Natural killer cell (primary cell): ENCODE measurements around the gene BEAN1. TPM values are rescaled to one million over a fixed set of nuclear protein-coding genes. Genes with fewer than 3 reads are reported as not detected.

Source experiments
- ATAC-seq, 3 donors: fragments of 150-1000 bp in 2 of 3; fragments of 200-7000 bp in 1 of 3; cut with Tn5 transposase; 1 replicate in 1 of 3; 2 replicates in 2 of 3; pipeline ENCODE4 v1.10.0; 2021; ENCODE audit warnings: mild to moderate bottlenecking in 2 of 3, moderate library complexity in 2 of 3
- DNase-seq, 2 donors: peaks; one replicate each; pipeline versions ENCODE4 v3.0.0 to v3.0.0-alpha.2; 2013 to 2021; ENCODE audit warnings: mixed read lengths in 1 of 2
- H3K27ac ChIP-seq: one replicate; pipeline ENCODE4 v1.5.1; 2013; ENCODE audit warnings: mild to moderate bottlenecking, low read length
- H3K27me3 ChIP-seq: one replicate; pipeline ENCODE4 v1.6.1; 2013; ENCODE audit warnings: low read length; ENCODE audit not compliant: control insufficient read depth, insufficient read depth
- H3K36me3 ChIP-seq: one replicate; pipeline ENCODE4 v1.6.1; 2013; ENCODE audit warnings: low read length; ENCODE audit not compliant: control insufficient read depth, insufficient read depth
- H3K4me1 ChIP-seq: one replicate; pipeline ENCODE4 v1.6.1; 2013; ENCODE audit warnings: low read length; ENCODE audit not compliant: control insufficient read depth, insufficient read depth
- H3K4me3 ChIP-seq: one replicate; pipeline ENCODE4 v1.5.1; 2013; ENCODE audit warnings: low read length
- H3K9me3 ChIP-seq: one replicate; pipeline ENCODE4 v1.6.1; 2013; ENCODE audit warnings: low read length; ENCODE audit not compliant: control insufficient read depth, insufficient read depth
- H3K27ac Mint-ChIP-seq, 2 donors: one replicate each; pipeline ENCODE4 v1.8.0; 2022; ENCODE audit warnings: mild to moderate bottlenecking in 2 of 2, mixed read lengths in 2 of 2, moderate library complexity in 1 of 2
- H3K27me3 Mint-ChIP-seq, 2 donors: one replicate each; pipeline ENCODE4 v1.8.0; 2022; ENCODE audit warnings: low read depth in 2 of 2, mixed read lengths in 2 of 2
- H3K36me3 Mint-ChIP-seq: one replicate; pipeline ENCODE4 v1.8.0; 2022; ENCODE audit warnings: mixed read lengths
- H3K4me1 Mint-ChIP-seq, 2 donors: one replicate each; pipeline ENCODE4 v1.8.0; 2022; ENCODE audit warnings: mixed read lengths in 2 of 2
- H3K4me3 Mint-ChIP-seq: one replicate; pipeline ENCODE4 v1.8.0; 2022; ENCODE audit warnings: mild to moderate bottlenecking, moderate library complexity, mixed read lengths
- H3K9me3 Mint-ChIP-seq, 2 donors: one replicate each; pipeline ENCODE4 v1.8.0; 2022; ENCODE audit warnings: mixed read lengths in 2 of 2
- WGBS: methylation state at CpG from one replicate; pipeline ENCODE4 v1.1.7; 2013; ENCODE audit warnings: missing lambda C conversion rate; ENCODE audit not compliant: insufficient coverage; 5-methylcytosine and 5-hydroxymethylcytosine counted together
- intact Hi-C: fragments of 100-400 bp; cut with micrococcal nuclease; formaldehyde crosslinking; loops from one replicate; pipeline ENCODE4 v1.14.2; 2022
- total RNA-seq, 4 donors: library from RNA; stranded (reverse); fragments of 120-200 nt in 1 of 4; gene quantifications; one replicate each; pipeline versions ENCODE4 v1.2.3 to v1.2.4, GENCODE V29; 2013 to 2022
- TF ChIP-seq, protein P1 (sequence below): fragments of 200-600 bp; IDR thresholded peaks from one replicate; pipeline ENCODE4 v1.8.0; 2022; ENCODE audit warnings: antibody characterized with exemption

BEAN1 gene
- total RNA-seq, 3 donors from 2014 or later (not counting 1 experiment from before 2014, with no cell fraction given): not detected

DNA sequence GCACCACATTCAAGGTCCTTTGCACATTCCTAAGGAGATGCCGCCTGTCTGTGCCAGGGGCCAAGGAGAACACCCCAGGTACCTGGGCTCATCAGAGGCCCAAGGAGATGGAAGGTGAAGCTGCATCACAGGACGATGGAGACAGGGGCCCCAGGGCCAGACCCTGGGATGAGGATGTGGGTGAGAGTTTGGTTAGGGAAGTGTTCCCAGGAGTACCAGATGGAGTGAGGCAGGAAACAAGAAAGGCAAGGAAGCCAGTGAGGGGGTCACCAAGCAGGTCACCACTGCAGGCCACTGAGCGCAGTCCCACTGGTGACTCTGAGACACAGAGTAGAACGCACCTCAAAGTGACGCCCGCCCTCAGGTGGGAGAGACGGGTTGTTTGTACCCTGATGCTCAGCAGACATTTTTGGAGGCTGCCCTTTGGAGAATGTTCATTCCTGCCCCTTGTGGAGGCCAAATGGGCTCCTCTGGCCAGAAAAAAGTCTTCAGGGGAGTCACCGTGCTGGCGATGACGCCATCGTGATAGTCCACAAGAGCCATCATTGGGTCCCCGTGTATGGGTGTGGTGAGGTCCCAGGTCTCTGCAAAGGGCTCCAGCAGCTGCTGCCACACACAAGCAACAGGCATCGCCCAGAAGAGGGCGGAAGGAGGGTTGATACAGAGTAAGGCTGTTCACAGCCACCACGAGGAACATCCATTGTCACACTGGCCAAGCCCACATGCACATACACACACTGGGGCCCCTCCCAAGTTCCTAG lies 57.5 kb downstream of the BEAN1 start:
- Histone ChIP-seq H3K4me3 (no peak overlapping the region), H3K9me3 (no peaks in the 10 kb centered on the region), H3K27me3 (no peaks in the 10 kb centered on the region), H3K4me1 (peaks cover 18% of the 10 kb centered on the region), H3K27ac (no peak overlapping the region), H3K36me3 (no peaks in the 10 kb centered on the region)
- no peaks in the 10 kb centered on the region for H3K9me3 Mint-ChIP-seq
- ATAC-seq (no peak), DNase-seq (no peak)
- H3K27ac Mint-ChIP-seq: no peak overlapping the region
- peaks cover 9 to 11% of the 10 kb centered on the region in 2 donors for H3K4me1 Mint-ChIP-seq
- TF ChIP-seq, protein P1, sequence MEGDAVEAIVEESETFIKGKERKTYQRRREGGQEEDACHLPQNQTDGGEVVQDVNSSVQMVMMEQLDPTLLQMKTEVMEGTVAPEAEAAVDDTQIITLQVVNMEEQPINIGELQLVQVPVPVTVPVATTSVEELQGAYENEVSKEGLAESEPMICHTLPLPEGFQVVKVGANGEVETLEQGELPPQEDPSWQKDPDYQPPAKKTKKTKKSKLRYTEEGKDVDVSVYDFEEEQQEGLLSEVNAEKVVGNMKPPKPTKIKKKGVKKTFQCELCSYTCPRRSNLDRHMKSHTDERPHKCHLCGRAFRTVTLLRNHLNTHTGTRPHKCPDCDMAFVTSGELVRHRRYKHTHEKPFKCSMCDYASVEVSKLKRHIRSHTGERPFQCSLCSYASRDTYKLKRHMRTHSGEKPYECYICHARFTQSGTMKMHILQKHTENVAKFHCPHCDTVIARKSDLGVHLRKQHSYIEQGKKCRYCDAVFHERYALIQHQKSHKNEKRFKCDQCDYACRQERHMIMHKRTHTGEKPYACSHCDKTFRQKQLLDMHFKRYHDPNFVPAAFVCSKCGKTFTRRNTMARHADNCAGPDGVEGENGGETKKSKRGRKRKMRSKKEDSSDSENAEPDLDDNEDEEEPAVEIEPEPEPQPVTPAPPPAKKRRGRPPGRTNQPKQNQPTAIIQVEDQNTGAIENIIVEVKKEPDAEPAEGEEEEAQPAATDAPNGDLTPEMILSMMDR: no peak
- intact Hi-C loops: no loop called here
- H3K27me3 Mint-ChIP-seq: no peaks in the 10 kb centered on the region
- 88% methylated on average over 15 of the region's 15 CpGs for WGBS
- no peak overlapping the region for H3K4me3 Mint-ChIP-seq
- H3K36me3 Mint-ChIP-seq: no peaks in the 10 kb centered on the region

DNA sequence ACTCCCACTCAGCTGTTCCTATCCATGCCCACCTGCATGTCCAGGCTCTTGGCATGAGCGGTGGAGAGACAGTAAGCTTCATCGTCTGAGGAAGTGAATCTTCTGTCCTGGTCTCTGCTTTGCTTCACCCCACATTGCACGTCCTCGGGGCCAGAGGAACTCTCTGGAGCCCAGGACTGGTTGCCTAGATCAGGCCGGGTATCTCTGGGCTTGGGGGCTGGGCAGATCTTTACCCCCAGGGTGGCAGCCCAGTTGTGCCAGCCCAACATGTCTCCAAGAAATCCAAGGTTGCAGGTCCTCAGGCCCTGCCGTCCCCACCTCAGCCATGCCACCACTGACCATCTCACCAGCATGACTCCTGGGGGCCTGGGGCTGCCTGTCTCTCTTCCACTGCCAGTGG lies 58.3 kb downstream of the BEAN1 start:
- DNase-seq: no peak
- intact Hi-C loops: no loop called here
- no peaks in the 10 kb centered on the region for H3K27me3 ChIP-seq
- H3K4me1 ChIP-seq: peaks cover 18% of the 10 kb centered on the region
- no peaks in the 10 kb centered on the region for H3K36me3 Mint-ChIP-seq
- H3K27me3 Mint-ChIP-seq: no peaks in the 10 kb centered on the region
- no peak overlapping the region for H3K4me3 Mint-ChIP-seq
- H3K27ac ChIP-seq: no peak overlapping the region
- no peak overlapping the region for H3K4me3 ChIP-seq
- TF ChIP-seq, protein P1: no peak
- no peaks in the 10 kb centered on the region for H3K9me3 Mint-ChIP-seq
- 78% methylated on average over 6 of the region's 6 CpGs for WGBS
- no peak overlapping the region for H3K27ac Mint-ChIP-seq
- no peaks in the 10 kb centered on the region for H3K36me3 ChIP-seq
- ATAC-seq: no peak
- peaks cover 9 to 11% of the 10 kb centered on the region in 2 donors for H3K4me1 Mint-ChIP-seq
- H3K9me3 ChIP-seq: no peaks in the 10 kb centered on the region

DNA sequence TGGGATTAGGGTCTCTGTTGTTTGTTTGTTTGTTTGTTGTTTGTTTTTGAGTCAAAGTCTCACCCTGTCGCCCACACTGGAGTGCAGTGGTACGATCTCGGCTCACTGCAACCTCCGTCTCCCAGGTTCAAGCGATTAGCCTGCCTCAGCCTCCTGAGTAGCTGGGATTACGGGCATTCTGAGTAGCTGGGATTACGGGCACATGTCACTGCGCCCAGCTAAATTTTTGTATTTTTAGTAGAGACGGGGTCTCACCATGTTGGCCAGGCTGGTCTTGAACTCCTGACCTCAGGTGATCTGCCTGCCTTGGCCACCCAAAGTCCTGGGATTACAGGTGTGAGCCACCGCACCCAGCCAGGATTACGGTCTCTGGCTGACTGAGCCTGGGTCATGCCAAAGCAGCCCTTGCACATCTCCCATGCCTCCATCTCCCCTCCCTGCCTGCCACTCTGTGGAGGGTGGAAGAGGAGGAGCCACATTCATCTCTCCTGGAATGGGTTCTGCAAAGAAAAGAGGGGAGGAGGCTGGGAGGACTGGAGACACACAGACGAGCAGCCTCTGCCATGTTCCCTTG lies 59.2 kb downstream of the BEAN1 start:
- DNase-seq (no peak), ATAC-seq (no peak)
- H3K9me3 ChIP-seq: no peaks in the 10 kb centered on the region
- intact Hi-C loops: no loop called here
- H3K9me3 Mint-ChIP-seq: no peaks in the 10 kb centered on the region
- H3K27me3 Mint-ChIP-seq: no peaks in the 10 kb centered on the region
- 96% methylated on average over 12 of the region's 12 CpGs for WGBS
- H3K27ac Mint-ChIP-seq: no peak overlapping the region
- H3K36me3 ChIP-seq: no peaks in the 10 kb centered on the region
- TF ChIP-seq, protein P1: no peak
- peaks cover 18% of the 10 kb centered on the region for H3K4me1 ChIP-seq
- no peaks in the 10 kb centered on the region for H3K36me3 Mint-ChIP-seq
- H3K27me3 ChIP-seq: no peaks in the 10 kb centered on the region
- no peak overlapping the region for H3K4me3 Mint-ChIP-seq
- peaks cover 9 to 11% of the 10 kb centered on the region in 2 donors for H3K4me1 Mint-ChIP-seq
- no peak overlapping the region for H3K4me3 ChIP-seq
- no peak overlapping the region for H3K27ac ChIP-seq
